HG03135 (cell line): ENCODE data around the gene LRRC4B.
"Not testable (repeated sequence)": the region's sequence is repeated elsewhere in the genome, so short reads cannot be mapped to it uniquely, and the experiment has no call there.

ENCODE experiments used
- ATAC-seq: cut with Tn5 transposase; IDR thresholded peaks from one replicate; pipeline ENCODE4 v1.9.1; 2021; ENCODE audit warnings: mild to moderate bottlenecking, moderate library complexity; ENCODE audit not compliant: unreplicated experiment

Gene LRRC4B

GRCh38 chr19:50567882-50568727, at the start of gene LRRC4B:
Gene LRRC4B (minus strand): TSS chr19:50568435. CDS start chr19:50548838, 19,597 bp downstream.
- ATAC-seq: no peak

GRCh38 chr19:50612504-50613404, 44.5 kb upstream of the LRRC4B start:
- ATAC-seq: not testable (repeated sequence)

DNA sequence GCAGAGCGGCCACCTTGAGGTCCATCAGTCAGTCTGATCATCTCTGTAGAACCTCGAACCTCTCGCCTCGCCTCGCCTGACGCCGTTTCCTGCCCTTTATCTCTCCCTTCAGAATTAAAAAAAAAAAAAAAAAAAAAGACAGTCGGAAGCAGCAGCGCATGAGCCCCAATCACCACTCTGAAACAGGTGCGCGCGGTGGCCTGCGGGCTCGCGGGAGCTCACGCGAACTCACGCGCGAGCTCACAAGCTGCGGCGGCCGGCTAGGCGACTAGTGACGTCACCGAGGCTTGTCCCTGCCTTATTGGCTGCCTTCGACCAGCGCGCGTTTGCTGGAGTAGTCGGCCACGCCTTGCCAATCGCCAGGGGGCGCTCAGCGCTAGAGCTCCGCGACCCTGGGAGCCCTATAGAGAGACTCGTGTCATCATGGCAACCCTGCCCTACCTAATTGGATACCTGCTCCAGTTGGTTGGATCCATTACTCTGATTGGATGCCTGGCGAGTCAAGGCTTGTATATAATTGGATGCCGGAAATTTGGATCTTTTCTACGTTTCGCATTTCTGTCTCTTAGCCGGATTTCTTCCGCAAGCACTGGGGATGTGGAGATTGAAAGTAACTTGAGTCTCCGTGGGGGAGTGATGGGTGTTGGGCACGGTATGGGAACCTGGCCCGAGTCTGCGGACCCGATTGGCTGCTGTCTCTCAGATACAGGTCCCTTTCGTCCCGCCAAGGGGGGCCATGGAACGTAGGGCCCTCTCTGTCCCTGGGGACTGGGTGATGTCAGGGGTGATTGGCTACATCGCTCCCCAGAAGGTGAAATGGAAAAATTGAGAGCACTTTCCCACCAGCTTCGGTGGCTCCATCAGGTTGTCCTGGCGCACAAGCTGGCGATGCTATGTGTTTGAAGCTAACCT, 39.9 kb upstream of the LRRC4B start:
- peak; percentile 70 for ATAC-seq

DNA sequence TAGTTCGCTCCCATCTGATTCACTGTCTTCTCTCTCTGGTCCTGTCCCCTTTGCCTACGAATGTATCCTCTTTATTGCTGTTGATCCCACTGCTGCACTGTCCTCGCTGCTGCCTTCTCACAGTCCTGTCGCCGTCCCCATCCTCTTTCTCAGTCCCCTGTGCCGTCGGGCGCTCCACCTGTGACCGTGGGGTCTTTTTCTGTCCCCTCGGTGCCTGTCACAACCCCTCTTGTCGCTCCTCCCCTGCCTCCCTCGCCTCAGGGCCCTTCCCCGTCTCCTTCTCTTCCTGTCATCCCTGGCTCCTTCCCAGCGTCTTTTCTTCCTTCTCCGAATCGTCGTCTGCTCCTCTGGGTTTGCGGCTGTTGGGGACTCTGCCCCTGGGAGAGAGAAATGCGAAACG, 39.2 kb upstream of the LRRC4B start:
- no peak for ATAC-seq

GRCh38 chr19:50606059-50606836, 38.0 kb upstream of the LRRC4B start:
- ATAC-seq: not testable (repeated sequence)

- ATAC-seq: not testable (repeated sequence)
Measured at GRCh38 chr19:50604264-50605073, 36.2 kb upstream of the LRRC4B start.

DNA sequence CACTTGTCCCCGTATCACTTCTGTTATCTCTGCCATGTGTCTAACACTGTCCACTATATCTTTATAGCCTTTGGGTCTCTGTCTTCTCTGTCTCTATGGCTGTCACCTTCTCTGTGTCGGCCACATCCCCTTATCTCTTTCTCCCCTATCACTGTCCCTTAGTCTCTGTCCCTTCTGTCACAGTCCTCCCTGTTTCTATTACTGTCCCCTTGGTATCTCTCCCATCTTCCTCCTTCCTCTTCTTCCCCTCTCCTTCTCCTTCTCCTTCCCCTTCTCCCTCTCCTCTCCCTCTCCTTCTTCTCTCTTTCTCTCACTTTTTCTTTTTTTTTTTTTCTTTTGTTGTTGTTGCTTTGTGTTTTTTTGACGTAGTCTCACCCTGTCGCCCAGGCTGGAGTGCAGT, 34.7 kb upstream of the LRRC4B start:
- ATAC-seq: no peak

DNA sequence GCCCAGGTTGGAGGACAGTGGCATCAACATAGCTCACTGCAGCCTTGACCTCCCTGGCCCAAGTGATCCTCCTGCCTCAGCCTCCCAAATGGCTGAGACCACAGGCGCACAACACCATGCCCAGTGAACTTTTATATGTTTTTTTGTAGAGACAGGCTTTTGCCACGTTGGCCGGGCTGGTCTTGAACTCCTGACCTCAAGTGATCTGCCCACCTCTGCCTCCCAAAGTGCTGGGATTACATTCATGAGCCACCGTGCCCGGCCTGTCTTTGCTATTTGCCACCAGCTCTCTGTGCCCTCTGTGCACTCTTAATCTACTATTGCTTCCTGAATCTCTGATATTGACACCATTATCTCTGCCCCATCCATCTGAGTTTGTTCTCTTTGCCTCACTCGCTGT, 34.3 kb upstream of the LRRC4B start:
- ATAC-seq: no peak

DNA sequence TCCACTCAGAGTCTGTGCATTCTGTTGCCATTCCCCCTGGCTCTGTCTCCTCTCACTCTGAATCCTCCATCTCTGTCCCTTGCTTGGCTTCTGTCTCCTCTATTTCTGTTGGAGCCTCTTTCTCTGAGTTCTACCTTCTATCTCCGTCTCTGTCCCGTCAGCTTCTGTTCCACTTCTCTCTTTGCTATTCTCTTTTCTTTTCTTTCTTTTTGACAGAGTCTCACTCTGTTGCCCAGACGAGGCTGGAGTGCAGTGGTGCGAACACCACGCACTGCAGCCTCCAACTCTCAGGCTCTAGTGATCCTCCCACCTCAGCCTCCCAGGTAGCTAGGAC, 33.8 kb upstream of the LRRC4B start:
- ATAC-seq: no peak

DNA sequence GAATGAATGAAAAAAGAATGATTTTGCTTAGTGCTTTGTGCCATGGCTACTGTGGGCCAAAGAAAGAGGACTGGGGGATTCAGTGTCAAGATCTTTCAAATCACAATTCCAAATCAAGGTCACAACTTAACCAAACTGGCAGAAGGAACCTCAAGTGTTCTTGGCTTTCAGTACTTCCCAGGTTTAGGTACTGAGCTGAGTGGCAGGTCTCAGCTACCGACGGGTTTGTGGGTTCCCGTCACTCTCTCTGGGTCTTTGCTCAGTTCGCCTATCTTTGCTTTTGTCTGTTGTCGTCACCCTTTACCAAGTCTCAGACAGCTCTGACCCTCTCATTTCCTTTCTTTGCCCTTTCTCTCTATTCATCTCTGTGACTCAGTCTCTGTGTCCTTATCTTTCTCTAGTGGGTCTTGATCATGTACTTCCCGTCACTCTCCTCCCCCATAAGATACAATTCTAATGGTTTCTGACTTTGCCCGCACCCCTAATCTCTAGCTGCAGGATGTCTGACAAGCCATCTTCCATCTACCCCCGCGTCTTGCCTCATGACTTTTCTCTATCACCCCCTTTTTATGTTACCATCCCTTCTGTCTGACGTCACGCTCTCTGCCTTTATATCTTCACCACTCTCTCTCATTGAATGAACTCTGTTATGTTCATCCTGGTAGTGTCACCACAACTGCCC, 33.3 kb upstream of the LRRC4B start:
- ATAC-seq: no peak

- ATAC-seq: no peak
Measured at GRCh38 chr19:50599427-50599826, 31.2 kb upstream of the LRRC4B start.

- ATAC-seq: no peak
Measured at GRCh38 chr19:50590191-50590590, 22.0 kb upstream of the LRRC4B start.

GRCh38 chr19:50581795-50582660, 13.8 kb upstream of the LRRC4B start:
- ATAC-seq: not testable (repeated sequence)

DNA sequence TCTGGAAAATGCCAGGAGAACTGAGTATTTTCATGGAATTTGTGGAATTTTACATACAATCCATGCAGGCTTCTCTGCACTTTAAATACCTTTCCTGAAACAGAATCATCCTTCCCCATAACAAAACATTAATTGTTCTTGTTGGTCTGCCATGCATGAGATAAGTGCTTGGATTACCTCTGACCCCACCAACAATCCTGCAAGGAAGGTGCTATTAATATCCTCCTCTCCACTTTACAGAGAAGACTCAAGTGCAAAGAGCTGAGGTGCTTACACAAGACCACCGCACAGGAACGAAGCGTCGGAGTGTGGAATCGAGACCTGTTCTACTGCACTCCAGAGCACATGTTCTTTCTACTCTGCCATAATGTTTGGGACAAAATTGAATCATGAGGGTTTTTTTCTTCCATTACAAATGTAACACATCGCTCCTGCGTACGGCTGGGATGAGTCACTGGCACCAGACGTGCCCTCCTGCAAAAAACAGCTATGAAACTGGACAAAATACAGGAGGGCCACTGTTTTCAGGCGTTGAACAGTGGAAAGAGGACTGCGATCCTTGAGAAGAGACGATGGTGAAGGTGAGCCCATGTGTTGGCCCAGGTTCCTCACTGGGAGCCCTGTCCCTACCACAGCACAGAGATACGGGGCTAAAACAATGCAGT, 12.9 kb upstream of the LRRC4B start:
- no peak for ATAC-seq

GRCh38 chr19:50580240-50580639, 12.0 kb upstream of the LRRC4B start:
- no peak for ATAC-seq

DNA sequence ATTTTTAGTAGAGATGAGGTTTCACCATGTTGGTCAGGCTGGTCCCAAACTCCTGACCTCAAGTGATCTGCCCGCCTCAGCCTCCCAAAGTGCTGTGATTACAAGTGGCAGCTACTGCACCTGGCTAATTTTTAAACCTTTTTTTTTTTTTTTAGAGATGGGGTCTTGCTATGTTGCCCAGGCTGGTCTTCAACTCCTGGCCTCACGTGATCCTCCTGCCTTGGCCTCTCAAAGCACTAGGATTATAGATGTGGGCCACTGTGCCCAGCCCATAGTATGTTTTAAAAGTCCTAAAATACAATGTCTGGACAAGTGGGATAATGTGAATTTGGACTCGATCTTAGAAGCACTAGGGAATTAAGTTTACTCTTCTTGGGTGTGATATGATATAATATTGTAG, 8.5 kb upstream of the LRRC4B start:
- not testable (repeated sequence) for ATAC-seq
